ENCODE results near the gene TBATA.
"Not testable (repeated sequence)": the region's sequence is repeated elsewhere in the genome, so short reads cannot be mapped to it uniquely, and the experiment has no call there.

The TBATA gene

DNA sequence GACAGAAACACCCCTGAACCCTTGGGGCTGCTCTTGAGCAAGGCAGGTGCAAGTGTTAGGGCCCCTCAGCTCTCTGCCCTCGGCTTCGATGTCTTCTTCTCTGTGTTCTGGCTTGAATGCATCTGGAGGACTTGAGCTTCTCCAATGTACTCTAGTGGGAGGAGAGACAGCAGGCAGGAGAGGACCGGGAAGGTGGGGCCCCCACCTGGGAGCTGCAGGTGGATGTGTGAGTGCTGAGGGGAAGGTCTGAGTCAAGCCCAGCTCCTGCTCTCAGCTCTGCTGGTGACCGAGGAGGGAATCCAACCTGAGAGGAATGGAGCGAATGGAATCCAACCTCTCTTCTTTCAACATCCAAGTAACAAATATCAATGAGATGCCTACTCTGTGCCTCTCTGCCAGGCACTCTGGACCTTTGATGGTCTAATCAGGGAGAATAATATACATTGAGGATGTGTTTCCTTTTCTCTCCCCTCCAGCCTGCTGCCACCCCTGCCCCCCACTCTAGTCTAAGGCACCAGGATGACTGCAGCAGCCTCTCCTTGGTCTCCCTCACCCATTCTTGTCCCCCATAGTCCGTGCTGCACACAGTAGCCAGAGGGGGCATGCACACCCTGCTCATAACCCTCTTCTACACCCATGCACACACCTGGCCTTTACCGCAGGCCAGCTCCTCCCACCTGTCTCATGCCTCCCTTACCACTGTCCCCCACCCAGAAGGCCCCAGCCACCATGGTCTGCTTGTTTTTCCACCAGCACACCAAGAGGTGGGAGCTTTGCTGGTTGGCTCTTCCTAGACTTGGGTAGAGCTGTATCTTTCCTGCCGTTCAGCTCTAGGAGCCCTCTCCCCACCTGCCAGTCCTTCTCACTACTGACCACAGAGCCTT lies 13.6 kb downstream of the TBATA start:
- DNase-seq (ENCODE audit: low read depth) = no peak
- TF ChIP-seq CTCF (IDR thresholded peaks at IDR 0.05; ENCODE audit: low read depth, low read length, missing control alignments) = no peak
- no peak overlapping the region for H3K4me3 ChIP-seq (ENCODE audit: low read depth, low read length)

- H3K4me3 ChIP-seq (ENCODE audit: low read depth, low read length); DNase-seq (ENCODE audit: low read depth): not testable (repeated sequence)
Measured at GRCh38 chr10:70770516-70770915, 14.7 kb downstream of the TBATA start.

DNA sequence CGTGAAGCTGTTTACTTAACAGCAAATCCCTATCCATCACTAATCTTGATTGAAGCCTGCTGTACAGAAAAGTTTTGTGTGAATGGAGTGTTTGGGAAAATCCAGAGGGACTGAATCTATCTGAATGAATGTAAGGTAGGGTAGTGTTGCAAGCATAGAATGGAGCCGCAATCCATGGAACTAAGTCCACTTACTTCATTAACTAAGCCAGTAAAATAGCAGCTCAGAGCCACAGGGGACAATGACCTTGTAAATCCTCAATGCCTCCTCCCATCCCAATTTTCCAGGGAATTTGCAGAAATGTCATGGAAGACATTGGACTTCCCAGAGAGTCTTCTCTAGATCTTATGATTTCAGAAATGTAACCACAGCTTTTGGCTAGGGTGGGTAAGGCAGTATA lies 15.2 kb downstream of the TBATA start:
- no peak for TF ChIP-seq CTCF (IDR thresholded peaks at IDR 0.05; ENCODE audit: low read depth, low read length, missing control alignments)
- no peak for DNase-seq (ENCODE audit: low read depth)

DNA sequence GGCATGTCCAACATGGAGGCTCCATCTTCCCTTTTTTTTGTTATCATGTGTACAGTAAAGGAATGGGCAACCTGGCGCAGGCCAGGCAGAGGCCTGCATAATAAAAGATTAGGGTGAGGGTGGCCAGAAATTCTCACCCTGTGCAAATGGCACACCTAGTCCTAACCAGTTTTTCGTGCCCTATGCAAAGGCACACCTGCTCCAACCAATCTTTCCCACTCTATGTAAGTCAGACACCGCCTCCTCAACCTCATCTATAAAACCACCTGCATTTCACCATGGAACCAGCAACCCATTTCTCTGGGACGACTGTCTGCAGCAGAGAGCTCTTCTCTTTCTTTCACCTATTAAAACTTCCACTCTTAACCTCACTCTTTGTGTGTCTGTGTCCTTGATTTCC lies 16.1 kb downstream of the TBATA start:
- TF ChIP-seq CTCF (IDR thresholded peaks at IDR 0.05; ENCODE audit: low read depth, low read length, missing control alignments) = no peak
- DNase-seq (ENCODE audit: low read depth) = no peak
- no peak overlapping the region for H3K4me3 ChIP-seq (ENCODE audit: low read depth, low read length)

More for the DNA sequence above, 15.2 kb downstream of the TBATA start:
- no peak overlapping the region for H3K4me3 ChIP-seq (ENCODE audit: low read depth, low read length)

DNA sequence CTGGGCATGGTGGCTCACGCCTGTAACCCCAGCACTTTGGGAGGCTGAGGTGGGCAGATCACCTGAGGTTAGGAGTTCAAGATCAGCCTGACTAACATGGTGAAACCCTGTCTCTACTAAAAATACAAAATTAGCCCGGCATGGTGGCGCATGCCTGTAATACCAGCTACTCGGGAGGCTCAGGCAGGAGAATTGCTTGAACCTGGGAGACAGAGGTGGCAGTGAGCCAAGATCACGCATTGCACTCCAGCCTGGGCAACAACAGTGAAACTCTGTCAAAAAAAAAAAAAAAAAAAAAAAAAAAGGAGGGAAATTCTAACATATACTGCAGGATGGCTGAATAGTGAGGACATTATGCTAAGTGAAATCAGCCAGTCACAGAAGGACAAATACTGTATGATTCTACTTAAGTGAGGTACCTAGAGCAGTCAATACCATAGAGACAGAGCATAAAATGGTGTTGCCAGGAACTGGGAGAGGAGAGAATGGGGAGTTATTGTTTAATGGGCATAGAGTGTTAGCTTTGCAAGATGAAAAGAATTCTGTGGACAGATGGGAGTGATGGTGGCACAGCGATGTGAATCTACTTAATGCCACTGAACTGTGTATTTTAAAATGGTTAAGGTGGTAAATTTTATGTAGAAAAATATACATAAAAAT lies 17.0 kb downstream of the TBATA start:
- not testable (repeated sequence) for DNase-seq (ENCODE audit: low read depth); H3K4me3 ChIP-seq (ENCODE audit: low read depth, low read length)

DNA sequence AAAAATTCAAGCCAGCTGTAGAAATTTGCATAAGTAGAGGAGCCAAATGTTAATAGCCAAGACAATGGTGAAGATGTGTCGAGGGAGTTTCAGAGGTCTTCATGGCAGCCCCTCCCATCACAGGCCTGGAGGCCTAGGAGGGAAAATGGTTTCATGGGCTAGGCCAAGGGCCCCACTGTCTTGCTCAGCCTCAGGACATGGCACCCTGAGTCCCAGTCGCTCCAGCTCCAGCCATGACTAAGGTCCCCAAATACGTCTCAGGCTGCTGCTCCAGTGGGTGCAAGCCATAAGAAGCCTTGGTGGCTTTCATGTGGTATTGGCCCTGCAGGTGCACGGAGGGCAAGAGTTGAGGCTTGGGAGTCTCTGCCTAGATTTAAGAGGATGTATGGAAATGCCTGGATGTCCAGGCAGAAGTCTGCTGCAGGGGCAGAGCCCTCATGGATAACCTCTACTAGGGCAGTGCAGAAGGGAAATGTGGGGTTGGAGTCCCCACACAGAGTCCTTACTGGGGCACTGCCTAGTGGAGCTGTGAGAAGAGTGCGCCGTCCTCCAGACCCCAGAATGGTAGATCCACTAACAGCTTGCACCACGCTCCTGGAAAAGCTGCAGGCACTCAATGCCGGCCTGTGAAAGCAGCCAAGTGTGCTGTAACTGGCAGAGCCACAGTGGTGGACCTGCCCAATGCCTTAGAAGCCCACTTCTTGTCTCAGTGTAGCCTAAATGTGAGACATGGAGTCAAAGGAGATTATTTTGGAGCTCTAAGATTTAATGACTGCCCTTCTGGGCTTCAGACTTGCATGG lies 19.2 kb downstream of the TBATA start:
- no peak for DNase-seq (ENCODE audit: low read depth)
- no peak for TF ChIP-seq CTCF (IDR thresholded peaks at IDR 0.05; ENCODE audit: low read depth, low read length, missing control alignments)
- H3K4me3 ChIP-seq (ENCODE audit: low read depth, low read length) = no peak overlapping the region

- no peak for TF ChIP-seq CTCF (IDR thresholded peaks at IDR 0.05; ENCODE audit: low read depth, low read length, missing control alignments)
- DNase-seq (ENCODE audit: low read depth) = no peak
- H3K4me3 ChIP-seq (ENCODE audit: low read depth, low read length) = no peak overlapping the region
Measured at GRCh38 chr10:70763567-70763966, 21.6 kb downstream of the TBATA start.
